ENCODE results near the gene EPHB1. TPM values are rescaled to one million over a fixed set of nuclear protein-coding genes. Genes with fewer than 3 reads are reported as not detected.

The EPHB1 gene
- total RNA-seq, 4 donors from 2014 or later: 0.08 to 1.1 (median 0.72) TPM

- Histone ChIP-seq H3K9me3 (no peaks in the 10 kb centered on the region), H3K36me3 (no peaks in the 10 kb centered on the region), H3K27me3 (no peaks in the 10 kb centered on the region), H3K4me3 (no peak overlapping the region), H3K27ac (no peak overlapping the region), H3K4me1 (no peaks in the 10 kb centered on the region)
- intact Hi-C loops (cut with DNase I): no loop called here
- DNase-seq: no peak
- TF ChIP-seq POLR2A (IDR thresholded peaks at IDR 0.05) (no peak), CTCF (IDR thresholded peaks at IDR 0.05) (no peak)
Observed at GRCh38 chr3:135076341-135076740, 281.3 kb downstream of the EPHB1 start.

GRCh38 chr3:135077186-135077585 lies 282.1 kb downstream of the EPHB1 start:
- TF ChIP-seq CTCF (IDR thresholded peaks at IDR 0.05) (no peak), POLR2A (IDR thresholded peaks at IDR 0.05) (no peak)
- DNase-seq: no peak
- Histone ChIP-seq H3K4me3 (no peak overlapping the region), H3K27ac (no peak overlapping the region), H3K27me3 (no peaks in the 10 kb centered on the region), H3K4me1 (no peaks in the 10 kb centered on the region), H3K9me3 (no peaks in the 10 kb centered on the region), H3K36me3 (no peaks in the 10 kb centered on the region)
- intact Hi-C loops (cut with DNase I): no loop called here
- 19 to 28% methylated on average over 2 of the region's 3 CpGs for WGBS, 2 donors

- Histone ChIP-seq H3K36me3 (no peaks in the 10 kb centered on the region), H3K27me3 (no peaks in the 10 kb centered on the region), H3K9me3 (no peaks in the 10 kb centered on the region), H3K27ac (no peak overlapping the region), H3K4me3 (no peak overlapping the region), H3K4me1 (no peaks in the 10 kb centered on the region)
- intact Hi-C loops (cut with DNase I): no loop called here
- WGBS, 2 donors: 80 to 100% methylated on average over 1 of the region's 2 CpGs
- DNase-seq: no peak
- TF ChIP-seq CTCF (IDR thresholded peaks at IDR 0.05) (no peak), POLR2A (IDR thresholded peaks at IDR 0.05) (no peak)
Observed at GRCh38 chr3:135078283-135078682, 283.2 kb downstream of the EPHB1 start.

GRCh38 chr3:135079095-135079494 lies 284.0 kb downstream of the EPHB1 start:
- Histone ChIP-seq H3K4me1 (no peaks in the 10 kb centered on the region), H3K4me3 (no peak overlapping the region), H3K36me3 (no peaks in the 10 kb centered on the region), H3K27me3 (no peaks in the 10 kb centered on the region), H3K9me3 (no peaks in the 10 kb centered on the region), H3K27ac (no peak overlapping the region)
- intact Hi-C loops (cut with DNase I): no loop called here
- 75 to 81% methylated on average over 3 of the region's 3 CpGs for WGBS, 2 donors
- TF ChIP-seq CTCF (IDR thresholded peaks at IDR 0.05) (no peak), POLR2A (IDR thresholded peaks at IDR 0.05) (no peak)
- DNase-seq: no peak

- WGBS, 2 donors: 67 to 81% methylated on average over 1 to 2 of the region's 2 CpGs
- no peaks in the 10 kb centered on the region for H3K27me3 ChIP-seq
- H3K4me3 ChIP-seq: no peak overlapping the region
- no peak for DNase-seq
- intact Hi-C loops (cut with DNase I): no loop called here
- H3K36me3 ChIP-seq: no peaks in the 10 kb centered on the region
- no peak overlapping the region for H3K27ac ChIP-seq
- H3K9me3 ChIP-seq: no peaks in the 10 kb centered on the region
- TF ChIP-seq CTCF (IDR thresholded peaks at IDR 0.05) (no peak), POLR2A (IDR thresholded peaks at IDR 0.05) (no peak)
- H3K4me1 ChIP-seq: no peaks in the 10 kb centered on the region
Observed at GRCh38 chr3:135081451-135081850, 286.4 kb downstream of the EPHB1 start.

Data from esophagus squamous epithelium (tissue), 5 donors.